Effector memory CD4-positive, alpha-beta T cell (primary cell): ENCODE measurements around the gene TUT1.
A peak's percentile ranks its signal among the peaks of the same experiment; 100 is the strongest.

Experiments
- DNase-seq, 3 donors: peaks; one replicate each; pipeline ENCODE4 v3.0.0-alpha.2; 2020
- H3K27ac ChIP-seq: 2 replicates; pipeline ENCODE4 v1.7.0; 2013; ENCODE audit warnings: mild to moderate bottlenecking, low read length, moderate library complexity; ENCODE audit not compliant: insufficient read depth, poor library complexity, severe bottlenecking
- H3K27me3 ChIP-seq: replicated peaks from 2 replicates; pipeline ENCODE4 v1.7.0; 2013; ENCODE audit warnings: mild to moderate bottlenecking, low read length; ENCODE audit not compliant: insufficient read depth, control insufficient read depth, poor library complexity, severe bottlenecking
- H3K36me3 ChIP-seq: 2 replicates; pipeline ENCODE4 v1.7.0; 2013; ENCODE audit warnings: mild to moderate bottlenecking, low read length, moderate library complexity; ENCODE audit not compliant: control insufficient read depth, insufficient read depth
- H3K4me1 ChIP-seq: 2 replicates; pipeline ENCODE4 v1.7.0; 2013; ENCODE audit warnings: low read length, mild to moderate bottlenecking; ENCODE audit not compliant: control insufficient read depth, insufficient read depth, poor library complexity, severe bottlenecking
- H3K4me3 ChIP-seq: 2 replicates; pipeline ENCODE4 v1.7.0; 2013; ENCODE audit warnings: low read length, low read depth, mild to moderate bottlenecking; ENCODE audit not compliant: insufficient read depth, poor library complexity, severe bottlenecking
- H3K9me3 ChIP-seq: 2 replicates; pipeline ENCODE4 v1.7.0; 2013; ENCODE audit warnings: mild to moderate bottlenecking, low read length, moderate library complexity; ENCODE audit not compliant: control insufficient read depth

The TUT1 gene

DNA sequence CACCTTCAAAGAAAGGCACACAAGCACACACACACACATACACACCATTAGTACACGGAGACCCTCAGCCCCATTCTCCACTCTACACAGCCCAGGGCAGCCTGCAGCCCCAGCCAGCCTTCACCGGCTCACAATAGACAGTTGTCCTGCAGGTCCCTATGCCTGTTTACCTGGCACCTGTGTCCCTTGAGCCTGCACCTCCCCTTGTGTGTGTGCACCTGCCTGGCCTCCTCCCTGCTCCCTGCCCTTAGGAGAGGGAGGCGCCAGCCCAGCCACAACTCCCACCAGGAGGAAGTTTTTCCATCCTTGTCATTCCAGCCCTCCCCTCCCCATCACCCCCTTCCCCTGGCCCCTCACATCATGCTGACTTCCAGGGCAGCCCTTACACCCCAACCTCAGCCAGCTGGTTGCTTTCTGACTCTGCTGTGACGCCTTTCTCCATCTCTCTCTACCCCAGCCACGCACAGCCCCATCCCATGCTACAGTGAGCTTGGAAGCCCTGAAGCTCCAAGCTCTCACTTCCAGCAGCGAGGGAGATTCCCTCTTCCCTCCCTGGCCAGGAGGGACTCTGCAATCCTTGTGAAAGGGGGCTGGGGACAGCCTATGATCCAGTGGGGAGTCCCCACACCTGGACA, 49.1 kb downstream of the TUT1 start:
- H3K9me3 ChIP-seq: no peaks in the 10 kb centered on the region
- no peaks in the 10 kb centered on the region for H3K27me3 ChIP-seq
- no peaks in the 10 kb centered on the region for H3K36me3 ChIP-seq
- no peak for DNase-seq
- H3K4me3 ChIP-seq: peak overlapping the region; percentile 94
- peak overlapping the region; percentile 96 for H3K27ac ChIP-seq
- peaks cover 71% of the 10 kb centered on the region for H3K4me1 ChIP-seq

GRCh38 chr11:62540804-62541701, 50.3 kb downstream of the TUT1 start:
- Histone ChIP-seq H3K27ac (peak overlapping the region; percentile 96), H3K4me3 (peak overlapping the region; percentile 35), H3K36me3 (peaks cover 5% of the 10 kb centered on the region), H3K9me3 (no peaks in the 10 kb centered on the region), H3K4me1 (peaks cover 66% of the 10 kb centered on the region), H3K27me3 (no peaks in the 10 kb centered on the region)
- DNase-seq: no peak

DNA sequence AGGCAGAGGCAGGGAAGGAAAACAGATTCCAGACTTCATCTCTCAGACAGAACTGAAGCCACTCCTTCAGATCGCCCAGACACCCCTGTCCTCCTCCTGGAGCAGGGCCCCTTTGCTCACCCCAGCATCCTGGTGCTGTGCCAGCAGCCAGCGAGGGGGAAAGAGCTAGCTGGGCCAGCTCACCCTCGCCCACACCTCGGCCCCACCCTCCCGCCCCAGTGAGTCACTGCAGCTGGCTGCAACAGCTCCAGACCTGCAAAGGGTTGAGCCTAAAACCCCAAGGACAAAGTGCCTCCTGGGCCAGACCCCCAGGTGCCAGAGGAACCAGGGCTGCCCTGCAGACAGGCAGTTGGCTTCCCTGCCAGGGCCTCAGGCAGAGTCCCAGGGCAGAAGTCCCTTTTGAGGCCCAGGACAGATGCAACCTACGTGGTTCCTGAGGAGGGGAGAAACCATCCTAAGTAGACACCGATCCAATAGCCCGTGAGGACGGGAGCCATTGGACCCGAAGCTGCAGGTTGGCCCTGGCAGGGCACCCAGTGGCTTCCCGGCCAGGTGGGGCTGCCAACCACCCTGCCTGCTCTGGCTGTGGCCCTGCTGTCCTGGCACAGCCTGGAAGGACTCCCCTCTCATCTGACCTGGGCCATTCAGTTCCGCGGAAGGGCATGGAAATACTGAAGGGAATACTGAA, 51.9 kb downstream of the TUT1 start:
- H3K9me3 ChIP-seq: no peaks in the 10 kb centered on the region
- peak overlapping the region; percentile 96 for H3K27ac ChIP-seq
- H3K27me3 ChIP-seq: no peaks in the 10 kb centered on the region
- H3K4me1 ChIP-seq: peaks cover 64% of the 10 kb centered on the region
- peaks cover 21% of the 10 kb centered on the region for H3K36me3 ChIP-seq
- peak in 2 of 3 donors; percentile 47 to 53 for DNase-seq
- peak overlapping the region; percentile 39 for H3K4me3 ChIP-seq

- H3K27me3 ChIP-seq: no peaks in the 10 kb centered on the region
- peaks cover 57% of the 10 kb centered on the region for H3K4me1 ChIP-seq
- DNase-seq: no peak
- H3K27ac ChIP-seq: peak overlapping the region; percentile 49
- H3K36me3 ChIP-seq: peaks cover 28% of the 10 kb centered on the region
- no peak overlapping the region for H3K4me3 ChIP-seq
- H3K9me3 ChIP-seq: no peaks in the 10 kb centered on the region
These were observed 52.7 kb downstream of the TUT1 start for GRCh38 chr11:62538470-62539237.

DNA sequence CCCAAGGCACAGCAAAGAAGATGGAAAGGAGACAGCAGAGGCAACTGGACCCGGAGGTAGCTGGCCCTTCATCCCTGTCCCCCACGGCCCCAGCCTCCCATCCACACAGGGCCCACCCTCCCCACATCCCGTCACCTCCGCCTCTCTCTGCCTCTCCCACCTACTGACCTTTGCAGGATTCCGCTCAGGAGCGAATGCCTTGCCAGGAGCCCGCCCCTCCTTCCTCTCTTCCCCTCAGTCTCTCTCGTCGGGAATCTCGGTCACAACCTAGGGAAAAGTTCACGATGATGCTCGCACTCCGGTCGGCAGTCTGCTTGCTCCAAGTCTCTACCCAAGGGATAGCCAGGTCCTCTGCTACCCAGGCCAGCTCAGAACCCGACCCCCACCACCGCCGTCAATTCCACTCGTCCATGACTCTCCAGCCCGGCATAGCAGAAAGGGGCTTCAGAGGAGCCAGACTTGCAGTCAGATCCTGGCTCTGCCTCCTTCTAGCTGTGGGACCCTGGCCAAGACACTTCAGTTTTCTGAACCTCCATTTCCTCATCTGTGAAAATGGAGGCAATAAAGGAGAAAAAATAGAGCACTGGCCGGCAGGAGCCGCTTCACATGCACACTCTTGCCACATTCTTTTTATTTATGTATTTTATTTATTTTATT, 54.9 kb downstream of the TUT1 start:
- H3K27me3 ChIP-seq: no peaks in the 10 kb centered on the region
- H3K9me3 ChIP-seq: no peaks in the 10 kb centered on the region
- H3K4me1 ChIP-seq: peaks cover 35% of the 10 kb centered on the region
- H3K27ac ChIP-seq: no peak overlapping the region
- H3K36me3 ChIP-seq: peaks cover 51% of the 10 kb centered on the region
- no peak for DNase-seq
- no peak overlapping the region for H3K4me3 ChIP-seq

DNA sequence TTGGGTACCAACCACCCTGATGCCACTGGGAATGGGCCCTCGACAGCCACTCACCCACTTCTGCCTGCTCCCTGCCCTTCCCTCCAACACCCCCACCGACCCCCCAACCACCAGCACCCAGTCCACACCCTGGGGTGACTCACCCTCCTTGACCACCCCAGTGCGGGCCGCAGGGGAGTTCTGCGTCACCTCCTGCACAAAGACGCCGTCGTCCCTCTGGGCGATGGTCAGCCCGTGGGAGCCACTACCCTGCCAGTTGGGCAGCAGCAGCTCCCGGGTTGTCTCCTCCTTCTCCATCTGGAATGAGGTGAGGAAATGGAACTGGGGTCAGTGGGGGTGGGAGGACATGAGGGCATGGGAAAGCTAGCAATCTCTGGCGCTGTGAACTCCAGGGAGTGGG, 55.5 kb downstream of the TUT1 start:
- Histone ChIP-seq H3K4me3 (no peak overlapping the region), H3K27me3 (no peaks in the 10 kb centered on the region), H3K36me3 (peaks cover 57% of the 10 kb centered on the region), H3K9me3 (no peaks in the 10 kb centered on the region), H3K4me1 (peaks cover 28% of the 10 kb centered on the region), H3K27ac (no peak overlapping the region)
- no peak for DNase-seq

DNA sequence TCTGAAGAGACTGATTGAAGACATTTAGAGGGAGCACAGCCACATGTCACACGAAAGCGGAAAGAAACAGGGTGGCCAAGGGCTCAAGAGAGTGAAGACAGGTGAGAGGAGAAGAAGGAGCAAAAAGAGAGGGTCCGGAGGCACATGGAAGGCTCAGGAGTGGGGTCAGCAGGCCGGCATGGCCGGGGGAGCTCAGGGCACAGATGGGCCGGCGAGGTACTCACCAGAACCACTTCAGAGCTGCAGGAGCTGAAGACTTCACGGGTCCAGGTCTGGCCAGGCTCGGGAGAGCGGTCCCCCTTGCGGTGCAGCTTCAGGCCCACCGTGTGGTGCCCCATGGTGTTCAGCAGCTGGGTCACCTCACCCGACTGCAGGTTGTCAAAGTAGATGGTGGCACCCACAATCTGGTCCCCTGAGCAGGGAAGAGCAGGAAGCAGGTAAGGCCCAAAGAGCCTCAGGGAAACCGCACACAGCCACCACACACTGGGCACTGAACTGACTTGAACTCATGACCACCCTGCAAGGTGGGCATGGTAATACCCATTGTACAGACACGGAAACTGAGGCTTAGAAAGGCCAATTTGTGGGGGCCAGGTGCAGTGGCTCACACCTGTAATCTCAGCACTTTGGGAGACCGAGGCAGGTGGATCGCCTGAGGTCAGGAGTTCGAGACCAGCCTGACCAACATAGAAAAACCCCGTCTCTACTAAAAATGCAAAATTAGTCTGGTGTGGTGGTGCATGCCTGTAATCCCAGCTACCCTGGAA, 56.4 kb downstream of the TUT1 start:
- H3K27ac ChIP-seq: no peak overlapping the region
- H3K27me3 ChIP-seq: no peaks in the 10 kb centered on the region
- DNase-seq: no peak
- no peaks in the 10 kb centered on the region for H3K9me3 ChIP-seq
- H3K4me3 ChIP-seq: no peak overlapping the region
- H3K4me1 ChIP-seq: peaks cover 20% of the 10 kb centered on the region
- peaks cover 65% of the 10 kb centered on the region for H3K36me3 ChIP-seq

DNA sequence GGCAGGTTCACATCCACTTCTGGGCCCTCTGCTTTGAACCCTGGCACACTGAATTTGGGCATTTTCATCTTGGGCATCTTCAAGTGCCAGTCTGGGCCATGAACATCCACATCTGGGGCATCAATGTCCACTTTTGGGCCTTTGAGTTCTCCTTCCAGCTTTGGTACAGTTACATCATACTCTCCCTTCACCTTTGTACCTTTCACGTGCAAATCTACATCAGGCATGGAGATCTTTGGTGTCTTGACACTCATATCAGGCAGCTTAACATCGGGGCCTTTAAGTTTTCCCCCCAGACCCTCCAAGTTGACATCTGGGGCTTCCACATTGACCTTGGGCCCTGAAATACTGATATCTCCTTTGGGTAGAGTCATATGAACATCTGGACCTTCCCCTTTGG, 59.2 kb downstream of the TUT1 start:
- Histone ChIP-seq H3K9me3 (no peaks in the 10 kb centered on the region), H3K27me3 (no peaks in the 10 kb centered on the region), H3K36me3 (peaks cover 88% of the 10 kb centered on the region), H3K4me1 (no peaks in the 10 kb centered on the region), H3K4me3 (no peak overlapping the region), H3K27ac (peak overlapping the region; percentile 12)
- DNase-seq: no peak
